PC-3 (cell line): ENCODE data around the gene GAB2. TPM values are rescaled to one million over a fixed set of nuclear protein-coding genes. Genes with fewer than 3 reads are reported as not detected.
"Not testable (repeated sequence)": the region's sequence is repeated elsewhere in the genome, so short reads cannot be mapped to it uniquely, and the experiment has no call there.

Experiments
- ATAC-seq: fragments of 200-7000 bp; cut with Tn5 transposase; 2 replicates; pipeline ENCODE4 v1.9.1; 2020; ENCODE audit warnings: mild to moderate bottlenecking, moderate library complexity
- BruUV-seq: library from RNA; stranded (reverse); fragments of 400-500 nt; replicated peaks from 2 replicates; lab custom pipeline; 2021; lab: Mats Ljungman, UMichigan
- CTCF ChIA-PET: fragments of 300-600 bp; sonication (Branson Sonifier 250); formaldehyde crosslinking; loops from one replicate; lab custom pipeline; 2022; ENCODE audit warnings: antibody characterized with exemption; lab: Charles Lee
- POLR2A ChIA-PET: fragments of 300-600 bp; sonication (Branson Sonifier 250); formaldehyde crosslinking; loops from one replicate; lab custom pipeline; 2022; ENCODE audit warnings: antibody characterized with exemption; ENCODE audit not compliant: unreplicated experiment; lab: Charles Lee
- DNase-seq: peaks from one replicate; pipeline ENCODE4 v3.0.0-alpha.2; 2015
- H2AFZ ChIP-seq: fragments of 300-600 bp; sonication (generic); 2 replicates; pipeline ENCODE4 v1.6.0; 2016; ENCODE audit warnings: antibody characterized with exemption, low read length
- H3F3A ChIP-seq: fragments of 300-600 bp; sonication (generic); one replicate; pipeline ENCODE4 v1.6.0; 2017; ENCODE audit warnings: antibody characterized with exemption, low read length, control low read depth, mild to moderate bottlenecking; ENCODE audit not compliant: unreplicated experiment
- H3K27ac ChIP-seq: fragments of 300-600 bp; sonication (generic); 2 replicates; pipeline ENCODE4 v1.5.1; 2016; ENCODE audit warnings: mild to moderate bottlenecking, low read length
- H3K27me3 ChIP-seq: fragments of 300-600 bp; sonication (generic); 2 replicates; pipeline ENCODE4 v1.6.1; 2016; ENCODE audit warnings: low read length, mixed read lengths
- H3K36me3 ChIP-seq: fragments of 300-600 bp; sonication (generic); 2 replicates; pipeline ENCODE4 v1.6.1; 2016; ENCODE audit warnings: low read depth, mixed run types, low read length, mixed read lengths
- H3K4me1 ChIP-seq: fragments of 300-600 bp; sonication (generic); 2 replicates; pipeline ENCODE4 v1.5.1; 2016; ENCODE audit warnings: low read length; ENCODE audit not compliant: insufficient read depth
- H3K4me2 ChIP-seq: fragments of 300-600 bp; sonication (generic); 2 replicates; pipeline ENCODE4 v1.6.0; 2016; ENCODE audit warnings: low read length
- H3K4me3 ChIP-seq: fragments of 300-600 bp; sonication (generic); 2 replicates; pipeline ENCODE4 v1.5.1; 2016; ENCODE audit warnings: mild to moderate bottlenecking, low read length, mixed read lengths
- H3K79me2 ChIP-seq: fragments of 300-600 bp; sonication (generic); 2 replicates; pipeline ENCODE4 v1.6.1; 2017; ENCODE audit warnings: low read length, mixed read lengths
- H3K9ac ChIP-seq: fragments of 300-600 bp; sonication (generic); 2 replicates; pipeline ENCODE4 v1.6.0; 2016; ENCODE audit warnings: mild to moderate bottlenecking, low read length
- H3K9me2 ChIP-seq: fragments of 300-600 bp; sonication (generic); replicated peaks from 2 replicates; pipeline ENCODE4 v1.6.1; 2016; ENCODE audit warnings: mixed run types, low read length, mixed read lengths
- H3K9me3 ChIP-seq: fragments of 300-600 bp; sonication (generic); 2 replicates; pipeline ENCODE4 v1.6.1; 2016; ENCODE audit warnings: low read length, mixed read lengths
- H4K20me1 ChIP-seq: fragments of 300-600 bp; sonication (generic); 2 replicates; pipeline ENCODE4 v1.6.1; 2016; ENCODE audit warnings: low read length, mixed read lengths
- CTCF ChIP-seq: fragments of 300-600 bp; sonication (generic); conservative IDR thresholded peaks from 2 replicates; pipeline ENCODE4 v1.5.1; 2017; ENCODE audit warnings: antibody characterized with exemption, low read depth, mild to moderate bottlenecking, low read length
- EZH2 ChIP-seq: fragments of 300-600 bp; sonication (generic); IDR thresholded peaks from one replicate; pipeline ENCODE4 v1.6.1; 2017; ENCODE audit warnings: antibody characterized with exemption, mild to moderate bottlenecking, low read length; ENCODE audit not compliant: unreplicated experiment
- EZH2phosphoT487 ChIP-seq: fragments of 300-600 bp; sonication (generic); IDR thresholded peaks from 2 replicates; pipeline ENCODE4 v1.6.1; 2018; ENCODE audit warnings: mild to moderate bottlenecking, antibody characterized with exemption, low read length, borderline replicate concordance
- intact Hi-C: fragments of 100-400 bp; cut with micrococcal nuclease; formaldehyde crosslinking; loops from 2 replicates; pipeline ENCODE4 v1.9.0; 2023
- total RNA-seq: library from RNA; depleted of rRNA; stranded (reverse); fragments of >200 nt; gene quantifications from 2 replicates; pipeline ENCODE4 v1.2.3, GENCODE V29; 2014

GAB2 gene
- total RNA-seq, 1 experiment from 2014 or later, result 7.1 TPM

GRCh38 chr11:78465169-78465942 is 47.7 kb upstream of the GAB2 start:
- POLR2A ChIA-PET, result no interaction called here
- CTCF ChIA-PET, result interaction anchor here (0.6 kb wide), 2 partner anchors 11 to 99 kb away, joined by 3 read pairs; no protein-coding TSS in a partner anchor
- Histone ChIP-seq H3F3A (no peaks in the 10 kb centered on the region), H3K36me3 (peaks cover 10% of the 10 kb centered on the region; the same call in 1 of the 2 replicates), H3K79me2 (no peaks in the 10 kb centered on the region), H3K9ac (no peak overlapping the region), H3K9me3 (no peaks in the 10 kb centered on the region), H3K4me3 (no peak overlapping the region), H3K27me3 (no peaks in the 10 kb centered on the region), H3K27ac (no peak overlapping the region), H3K4me1 (peaks cover 10% of the 10 kb centered on the region), H3K4me2 (no peak overlapping the region), H3K9me2 (no peaks in the 10 kb centered on the region), H2AFZ (no peak overlapping the region), H4K20me1 (no peaks in the 10 kb centered on the region)
- TF ChIP-seq EZH2 (no peak), EZH2phosphoT487 (no peak), CTCF (no peak)
- DNase-seq (no peak), ATAC-seq (no peak)
- BruUV-seq, result no TSS peak
- intact Hi-C loops, result no loop called here

- DNase-seq, H2AFZ ChIP-seq, H3K27ac ChIP-seq, ATAC-seq, H3K4me3 ChIP-seq, H3K9ac ChIP-seq, H4K20me1 ChIP-seq, CTCF ChIA-PET, H3K9me3 ChIP-seq, BruUV-seq, H3K79me2 ChIP-seq, H3K27me3 ChIP-seq, H3K9me2 ChIP-seq, intact Hi-C loops, POLR2A ChIA-PET, H3K4me2 ChIP-seq, H3F3A ChIP-seq: not testable (repeated sequence)
- Histone ChIP-seq H3K36me3 (peaks cover 10% of the 10 kb centered on the region; the same call in 1 of the 2 replicates), H3K4me1 (peaks cover 15% of the 10 kb centered on the region)
These were observed 47.2 kb upstream of the GAB2 start for GRCh38 chr11:78464787-78465168.

- intact Hi-C loops, result no loop called here
- H3K27ac ChIP-seq, result no peak overlapping the region
- no TSS peak for BruUV-seq
These were observed 42.9 kb upstream of the GAB2 start for GRCh38 chr11:78460471-78460870.

More at GRCh38 chr11:78460471-78460870, 42.9 kb upstream of the GAB2 start:
- Histone ChIP-seq H2AFZ (no peak overlapping the region), H3K9me3 (no peaks in the 10 kb centered on the region), H3K36me3 (peaks cover 12% of the 10 kb centered on the region; the same call in 1 of the 2 replicates), H3K27me3 (no peaks in the 10 kb centered on the region), H3K9me2 (no peaks in the 10 kb centered on the region), H3K4me2 (no peak overlapping the region), H3K4me1 (peaks cover 15% of the 10 kb centered on the region), H4K20me1 (no peaks in the 10 kb centered on the region), H3K9ac (no peak overlapping the region), H3K4me3 (no peak overlapping the region), H3F3A (no peaks in the 10 kb centered on the region), H3K79me2 (no peaks in the 10 kb centered on the region)
- ChIA-PET CTCF (no interaction called here), POLR2A (no interaction called here)
- ATAC-seq (peak; percentile 75), DNase-seq (peak; percentile 65)
- TF ChIP-seq CTCF (no peak), EZH2 (no peak), EZH2phosphoT487 (no peak)
